Liver (tissue), 3 donors: ENCODE results near the gene IFITM5.

Source experiments
- FOXA1 ChIP-seq: IDR thresholded peaks from 2 replicates; pipeline ENCODE4 v1.6.1; 2016; ENCODE audit warnings: antibody characterized with exemption
- GABPA ChIP-seq, 2 donors: IDR thresholded peaks in 1 of 2; conservative IDR thresholded peaks in 1 of 2; 2 replicates each; pipeline ENCODE4 v1.6.1; 2016; ENCODE audit warnings: antibody characterized with exemption in 2 of 2, mild to moderate bottlenecking in 1 of 2, moderate library complexity in 1 of 2
- JUND ChIP-seq, 2 donors: IDR thresholded peaks; 2 replicates each; pipeline ENCODE4 v1.6.1; 2016; ENCODE audit warnings: antibody characterized with exemption in 2 of 2
- NR2F2 ChIP-seq: IDR thresholded peaks from 2 replicates; pipeline ENCODE4 v1.6.1; 2016; ENCODE audit warnings: antibody characterized with exemption
- RAD21 ChIP-seq, 2 donors: IDR thresholded peaks; 2 replicates each; pipeline ENCODE4 v1.6.1; 2016; ENCODE audit warnings: antibody characterized with exemption in 2 of 2, mild to moderate bottlenecking in 2 of 2
- SP1 ChIP-seq: IDR thresholded peaks from 2 replicates; pipeline ENCODE4 v1.6.1; 2018; ENCODE audit warnings: antibody characterized with exemption, mild to moderate bottlenecking
- TAF1 ChIP-seq: conservative IDR thresholded peaks from 2 replicates; pipeline ENCODE4 v1.6.1; 2016; ENCODE audit warnings: antibody characterized with exemption, mild to moderate bottlenecking
- YY1 ChIP-seq: IDR thresholded peaks from 2 replicates; pipeline ENCODE4 v1.6.1; 2016; ENCODE audit warnings: antibody characterized with exemption, mild to moderate bottlenecking
- TF ChIP-seq, protein P1 (sequence below): fragments of 150-350 bp; IDR thresholded peaks from 2 replicates; pipeline ENCODE4 v1.5.1; 2017; ENCODE audit warnings: improper control_type of control experiment, low read depth, low read length; ENCODE audit not compliant: missing input control
- TF ChIP-seq, protein P2 (sequence below): IDR thresholded peaks from 2 replicates; pipeline ENCODE4 v1.6.1; 2016; ENCODE audit warnings: antibody characterized with exemption
- TF ChIP-seq, protein P3 (sequence below): IDR thresholded peaks from 2 replicates; pipeline ENCODE4 v1.6.1; 2016; ENCODE audit warnings: antibody characterized with exemption
- TF ChIP-seq, protein P4 (sequence below): IDR thresholded peaks from 2 replicates; pipeline ENCODE4 v1.6.1; 2016; ENCODE audit warnings: antibody characterized with exemption
- TF ChIP-seq, protein P5 (sequence below): IDR thresholded peaks from 2 replicates; pipeline ENCODE4 v1.6.1; 2016; ENCODE audit warnings: antibody characterized with exemption, mild to moderate bottlenecking
- donor health status: healthy.
- donor health status: healthy.

DNA sequence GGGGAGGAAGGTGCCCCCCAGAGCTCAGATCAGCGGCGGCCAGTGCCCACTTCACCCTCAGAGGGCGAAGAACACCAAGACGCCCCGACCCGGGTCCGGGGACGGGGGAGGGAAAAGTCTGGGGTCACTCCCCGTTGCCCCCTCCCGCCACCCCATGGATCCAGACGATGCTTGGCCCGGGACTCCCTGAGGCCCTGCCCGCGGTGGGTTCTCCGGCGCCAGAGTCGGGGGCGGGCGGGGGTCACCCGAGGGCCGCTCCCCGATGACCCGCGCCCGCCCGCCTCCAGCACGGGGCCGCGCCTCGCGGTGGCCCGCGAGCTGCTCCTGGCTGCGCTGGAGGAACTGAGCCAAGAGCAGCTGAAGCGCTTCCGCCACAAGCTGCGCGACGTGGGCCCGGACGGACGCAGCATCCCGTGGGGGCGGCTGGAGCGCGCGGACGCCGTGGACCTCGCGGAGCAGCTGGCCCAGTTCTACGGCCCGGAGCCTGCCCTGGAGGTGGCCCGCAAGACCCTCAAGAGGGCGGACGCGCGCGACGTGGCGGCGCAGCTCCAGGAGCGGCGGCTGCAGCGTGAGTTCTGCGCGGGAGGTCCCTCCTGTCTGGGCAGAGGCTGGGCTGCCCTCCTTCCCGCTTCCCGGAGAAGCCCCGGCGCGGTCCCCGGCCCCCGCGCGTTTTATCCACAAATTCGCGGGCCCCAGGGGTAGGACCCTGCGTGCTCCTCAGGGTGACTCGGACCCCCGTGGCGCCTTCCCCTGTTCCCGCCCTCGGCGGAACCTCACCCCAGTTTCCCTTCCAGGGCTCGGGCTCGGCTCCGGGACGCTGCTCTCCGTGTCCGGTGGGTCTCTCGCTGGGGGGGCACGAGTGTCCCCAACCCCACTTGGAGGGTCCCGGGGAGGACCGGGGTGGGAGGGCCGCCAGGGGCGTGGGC, 20.0 kb downstream of the IFITM5 start:
- TF ChIP-seq, protein P1, sequence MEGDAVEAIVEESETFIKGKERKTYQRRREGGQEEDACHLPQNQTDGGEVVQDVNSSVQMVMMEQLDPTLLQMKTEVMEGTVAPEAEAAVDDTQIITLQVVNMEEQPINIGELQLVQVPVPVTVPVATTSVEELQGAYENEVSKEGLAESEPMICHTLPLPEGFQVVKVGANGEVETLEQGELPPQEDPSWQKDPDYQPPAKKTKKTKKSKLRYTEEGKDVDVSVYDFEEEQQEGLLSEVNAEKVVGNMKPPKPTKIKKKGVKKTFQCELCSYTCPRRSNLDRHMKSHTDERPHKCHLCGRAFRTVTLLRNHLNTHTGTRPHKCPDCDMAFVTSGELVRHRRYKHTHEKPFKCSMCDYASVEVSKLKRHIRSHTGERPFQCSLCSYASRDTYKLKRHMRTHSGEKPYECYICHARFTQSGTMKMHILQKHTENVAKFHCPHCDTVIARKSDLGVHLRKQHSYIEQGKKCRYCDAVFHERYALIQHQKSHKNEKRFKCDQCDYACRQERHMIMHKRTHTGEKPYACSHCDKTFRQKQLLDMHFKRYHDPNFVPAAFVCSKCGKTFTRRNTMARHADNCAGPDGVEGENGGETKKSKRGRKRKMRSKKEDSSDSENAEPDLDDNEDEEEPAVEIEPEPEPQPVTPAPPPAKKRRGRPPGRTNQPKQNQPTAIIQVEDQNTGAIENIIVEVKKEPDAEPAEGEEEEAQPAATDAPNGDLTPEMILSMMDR = no peak
- no peak for TF ChIP-seq RAD21 (IDR thresholded peaks at IDR 0.05)
- no peak for TF ChIP-seq NR2F2
- TF ChIP-seq, protein P2, sequence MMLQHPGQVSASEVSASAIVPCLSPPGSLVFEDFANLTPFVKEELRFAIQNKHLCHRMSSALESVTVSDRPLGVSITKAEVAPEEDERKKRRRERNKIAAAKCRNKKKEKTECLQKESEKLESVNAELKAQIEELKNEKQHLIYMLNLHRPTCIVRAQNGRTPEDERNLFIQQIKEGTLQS = no peak
- TF ChIP-seq, protein P3, sequence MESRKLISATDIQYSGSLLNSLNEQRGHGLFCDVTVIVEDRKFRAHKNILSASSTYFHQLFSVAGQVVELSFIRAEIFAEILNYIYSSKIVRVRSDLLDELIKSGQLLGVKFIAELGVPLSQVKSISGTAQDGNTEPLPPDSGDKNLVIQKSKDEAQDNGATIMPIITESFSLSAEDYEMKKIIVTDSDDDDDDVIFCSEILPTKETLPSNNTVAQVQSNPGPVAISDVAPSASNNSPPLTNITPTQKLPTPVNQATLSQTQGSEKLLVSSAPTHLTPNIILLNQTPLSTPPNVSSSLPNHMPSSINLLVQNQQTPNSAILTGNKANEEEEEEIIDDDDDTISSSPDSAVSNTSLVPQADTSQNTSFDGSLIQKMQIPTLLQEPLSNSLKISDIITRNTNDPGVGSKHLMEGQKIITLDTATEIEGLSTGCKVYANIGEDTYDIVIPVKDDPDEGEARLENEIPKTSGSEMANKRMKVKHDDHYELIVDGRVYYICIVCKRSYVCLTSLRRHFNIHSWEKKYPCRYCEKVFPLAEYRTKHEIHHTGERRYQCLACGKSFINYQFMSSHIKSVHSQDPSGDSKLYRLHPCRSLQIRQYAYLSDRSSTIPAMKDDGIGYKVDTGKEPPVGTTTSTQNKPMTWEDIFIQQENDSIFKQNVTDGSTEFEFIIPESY = no peak
- TF ChIP-seq FOXA1 = no peak
- TF ChIP-seq YY1 = no peak
- no peak for TF ChIP-seq GABPA (IDR thresholded peaks at IDR 0.05 in 1 of 2, conservative IDR thresholded peaks at IDR 0.05 in 1 of 2)
- TF ChIP-seq, protein P4, sequence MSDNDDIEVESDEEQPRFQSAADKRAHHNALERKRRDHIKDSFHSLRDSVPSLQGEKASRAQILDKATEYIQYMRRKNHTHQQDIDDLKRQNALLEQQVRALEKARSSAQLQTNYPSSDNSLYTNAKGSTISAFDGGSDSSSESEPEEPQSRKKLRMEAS = no peak
- TF ChIP-seq TAF1 = no peak
- TF ChIP-seq, protein P5, sequence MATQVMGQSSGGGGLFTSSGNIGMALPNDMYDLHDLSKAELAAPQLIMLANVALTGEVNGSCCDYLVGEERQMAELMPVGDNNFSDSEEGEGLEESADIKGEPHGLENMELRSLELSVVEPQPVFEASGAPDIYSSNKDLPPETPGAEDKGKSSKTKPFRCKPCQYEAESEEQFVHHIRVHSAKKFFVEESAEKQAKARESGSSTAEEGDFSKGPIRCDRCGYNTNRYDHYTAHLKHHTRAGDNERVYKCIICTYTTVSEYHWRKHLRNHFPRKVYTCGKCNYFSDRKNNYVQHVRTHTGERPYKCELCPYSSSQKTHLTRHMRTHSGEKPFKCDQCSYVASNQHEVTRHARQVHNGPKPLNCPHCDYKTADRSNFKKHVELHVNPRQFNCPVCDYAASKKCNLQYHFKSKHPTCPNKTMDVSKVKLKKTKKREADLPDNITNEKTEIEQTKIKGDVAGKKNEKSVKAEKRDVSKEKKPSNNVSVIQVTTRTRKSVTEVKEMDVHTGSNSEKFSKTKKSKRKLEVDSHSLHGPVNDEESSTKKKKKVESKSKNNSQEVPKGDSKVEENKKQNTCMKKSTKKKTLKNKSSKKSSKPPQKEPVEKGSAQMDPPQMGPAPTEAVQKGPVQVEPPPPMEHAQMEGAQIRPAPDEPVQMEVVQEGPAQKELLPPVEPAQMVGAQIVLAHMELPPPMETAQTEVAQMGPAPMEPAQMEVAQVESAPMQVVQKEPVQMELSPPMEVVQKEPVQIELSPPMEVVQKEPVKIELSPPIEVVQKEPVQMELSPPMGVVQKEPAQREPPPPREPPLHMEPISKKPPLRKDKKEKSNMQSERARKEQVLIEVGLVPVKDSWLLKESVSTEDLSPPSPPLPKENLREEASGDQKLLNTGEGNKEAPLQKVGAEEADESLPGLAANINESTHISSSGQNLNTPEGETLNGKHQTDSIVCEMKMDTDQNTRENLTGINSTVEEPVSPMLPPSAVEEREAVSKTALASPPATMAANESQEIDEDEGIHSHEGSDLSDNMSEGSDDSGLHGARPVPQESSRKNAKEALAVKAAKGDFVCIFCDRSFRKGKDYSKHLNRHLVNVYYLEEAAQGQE = no peak
- no peak for TF ChIP-seq JUND (IDR thresholded peaks at IDR 0.05)
- no peak for TF ChIP-seq SP1
